GM21515 (cell line): ENCODE measurements around the gene CC2D2A.
"Not testable (repeated sequence)": the region's sequence is repeated elsewhere in the genome, so short reads cannot be mapped to it uniquely, and the experiment has no call there.

Source experiments
- ATAC-seq: cut with Tn5 transposase; IDR thresholded peaks from one replicate; pipeline ENCODE4 v1.9.1; 2021; ENCODE audit not compliant: unreplicated experiment

Gene CC2D2A

DNA sequence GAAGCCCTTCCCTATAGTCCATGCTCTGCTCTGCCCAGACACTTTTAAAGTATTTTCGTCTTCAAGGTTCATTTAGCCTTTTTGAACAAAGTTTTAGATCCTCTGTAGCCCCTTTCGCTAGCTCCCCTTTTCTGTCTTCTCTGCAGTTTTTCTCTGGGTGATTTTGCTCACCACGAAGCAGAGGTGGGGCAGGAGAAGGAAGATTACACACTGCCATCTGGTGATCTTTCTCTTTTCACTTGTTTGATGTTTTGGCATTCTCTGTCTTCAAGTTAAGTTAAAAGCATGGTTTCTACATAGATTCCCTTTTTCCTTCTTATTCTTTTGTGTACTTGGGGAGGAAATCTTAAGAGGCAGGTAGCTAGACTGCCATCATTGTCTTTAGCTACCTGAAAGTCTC, 43.9 kb downstream of the CC2D2A start:
- ATAC-seq: no peak

DNA sequence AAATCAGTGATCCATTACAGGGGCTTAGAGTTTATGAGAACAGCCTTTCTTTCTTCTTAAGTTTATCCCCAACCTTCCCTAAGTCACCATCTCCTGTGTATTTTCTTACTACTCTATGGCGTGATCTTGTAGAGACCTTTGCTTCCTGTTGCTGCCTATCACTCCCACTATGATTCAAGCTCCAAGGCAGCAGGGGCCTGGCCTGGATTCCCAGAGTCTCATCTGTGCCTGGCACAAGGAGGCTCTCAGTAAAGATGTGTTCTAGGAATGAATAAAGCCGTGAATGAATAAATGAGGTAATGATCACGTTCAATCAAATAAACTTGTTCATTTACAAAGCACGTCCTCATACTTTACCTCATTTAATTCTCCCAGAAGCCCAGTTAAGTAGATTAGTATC, 45.4 kb downstream of the CC2D2A start:
- ATAC-seq: no peak

DNA sequence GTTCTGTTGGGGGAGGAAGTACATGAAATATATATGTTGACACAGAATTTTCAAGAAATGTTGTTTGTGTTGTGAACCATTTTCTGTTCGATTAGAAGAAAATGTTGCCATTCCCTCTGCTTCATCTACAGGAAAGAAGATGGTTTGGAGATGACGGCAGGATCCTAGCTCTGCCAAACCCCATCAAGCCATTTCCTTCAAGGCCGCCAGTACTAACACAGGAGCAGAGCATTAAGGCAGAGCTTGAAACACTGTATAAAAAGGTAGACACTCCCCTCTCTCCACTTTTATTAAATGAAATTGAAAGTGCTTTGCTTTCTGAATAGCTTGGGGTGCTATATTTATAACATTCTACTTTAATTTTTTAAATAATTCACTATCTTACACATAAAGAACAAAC, 46.8 kb downstream of the CC2D2A start:
- no peak for ATAC-seq

DNA sequence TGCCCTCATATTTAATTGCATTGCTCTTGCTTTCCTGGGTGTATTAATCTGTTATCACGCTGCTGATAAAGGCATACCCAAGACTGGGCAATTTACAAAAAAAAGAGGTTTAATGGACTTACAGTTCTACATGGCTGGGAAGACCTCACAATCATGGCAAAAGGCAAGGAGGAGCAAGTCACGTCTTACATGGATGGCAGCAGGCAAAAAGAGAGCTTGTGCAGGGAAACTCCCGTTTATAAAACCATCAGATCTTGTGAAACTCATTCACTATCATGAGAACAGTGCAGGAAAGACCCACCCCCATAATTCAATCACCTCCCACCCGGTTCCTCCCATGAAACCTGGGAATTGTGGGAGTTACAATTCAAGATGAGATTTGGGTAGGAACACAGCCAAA, 48.0 kb downstream of the CC2D2A start:
- ATAC-seq: not testable (repeated sequence)

DNA sequence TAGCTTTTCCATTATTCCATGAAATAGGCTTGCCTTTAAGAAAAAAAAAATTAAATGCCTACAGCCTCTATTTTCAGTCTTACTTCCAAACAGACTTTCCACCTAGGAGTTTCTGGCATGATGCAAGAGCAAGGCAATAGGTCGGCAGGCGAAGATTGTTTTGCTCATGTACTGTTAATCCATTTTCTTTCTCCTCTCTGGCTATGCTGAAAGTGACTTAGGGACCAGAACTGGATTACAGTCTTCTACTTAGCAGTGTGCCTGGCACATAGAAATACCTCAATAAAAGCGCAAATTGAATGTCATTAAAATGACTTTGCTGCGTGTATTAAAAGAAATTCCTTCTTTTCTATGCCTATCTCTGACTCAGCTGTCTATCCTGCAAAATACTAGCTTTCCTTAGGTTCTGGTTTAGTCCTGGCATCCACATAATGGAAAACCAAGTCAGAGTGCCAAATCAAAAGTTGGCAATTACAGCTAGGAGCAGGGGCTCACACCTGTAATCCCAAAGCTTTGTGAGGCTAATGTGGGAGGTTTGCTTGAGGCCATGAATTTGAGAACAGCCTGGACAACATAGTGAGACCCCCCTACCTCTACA, 51.9 kb downstream of the CC2D2A start:
- no peak for ATAC-seq

DNA sequence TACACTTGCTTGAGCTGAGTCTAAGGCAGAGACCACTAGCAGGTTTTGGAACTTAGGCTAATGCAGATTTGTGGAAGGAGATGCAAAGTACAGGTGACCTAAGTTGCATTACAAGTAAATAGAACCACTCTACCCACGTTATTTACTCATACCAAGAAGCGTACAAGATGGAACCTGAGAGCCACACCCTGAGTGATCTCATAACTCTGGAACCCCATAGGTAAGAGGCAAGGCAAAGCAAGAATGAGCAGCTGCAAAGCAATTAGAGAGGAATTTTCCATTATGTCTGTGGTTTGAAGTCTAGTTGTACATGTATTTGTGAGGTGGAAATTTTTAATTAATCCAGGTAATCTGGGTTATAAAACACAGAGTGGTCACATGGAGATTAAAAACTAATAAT, 55.4 kb downstream of the CC2D2A start:
- ATAC-seq: no peak

DNA sequence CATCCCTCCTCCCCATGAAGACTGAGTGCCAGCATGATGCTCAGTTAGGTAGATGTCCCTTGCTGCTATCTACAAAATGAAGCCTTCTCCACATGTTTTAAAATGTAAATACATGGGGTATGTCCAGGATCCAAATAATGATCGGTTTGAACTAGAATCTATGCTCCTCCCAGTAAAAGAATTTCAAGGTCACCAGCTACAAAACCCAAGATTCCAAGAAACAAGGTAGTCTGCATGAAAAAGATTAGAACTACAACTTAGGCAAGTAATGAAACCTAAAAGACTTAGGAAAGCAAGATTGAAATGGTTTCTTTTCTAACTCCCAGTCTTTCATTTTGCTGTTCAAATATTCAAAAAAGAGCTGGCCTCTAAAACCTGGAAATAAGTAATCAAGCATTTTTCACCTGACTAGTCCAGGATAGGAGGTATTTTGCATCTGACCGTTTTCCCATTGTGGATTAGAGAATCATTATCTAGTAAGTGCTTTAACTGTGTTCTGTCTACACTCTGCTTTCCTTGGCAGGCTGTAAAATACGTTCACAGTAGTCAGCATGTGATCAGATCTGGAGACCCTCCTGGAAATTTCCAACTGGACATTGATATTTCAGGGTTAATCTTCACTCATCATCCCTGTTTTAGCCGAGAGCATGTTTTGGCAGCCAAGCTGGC, 57.4 kb downstream of the CC2D2A start:
- no peak for ATAC-seq

DNA sequence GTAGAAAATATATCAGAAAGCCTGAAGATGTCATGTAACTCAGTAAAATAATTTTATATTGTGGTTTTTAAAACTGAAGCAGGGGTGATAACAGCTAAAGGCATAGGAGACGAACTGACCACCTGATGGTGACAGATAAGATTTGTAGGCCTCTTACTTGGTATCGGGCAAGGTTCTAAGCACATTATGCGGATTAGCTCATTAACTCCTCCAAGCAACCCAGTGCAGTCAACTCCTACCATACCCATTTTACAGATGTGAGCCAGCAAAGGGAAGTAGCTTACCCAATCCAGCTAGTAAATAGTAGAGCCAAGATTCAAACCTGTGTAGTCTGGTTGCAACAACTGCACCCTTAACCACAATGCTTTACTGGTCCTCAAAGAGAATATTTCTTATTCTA, 62.1 kb downstream of the CC2D2A start:
- no peak for ATAC-seq

DNA sequence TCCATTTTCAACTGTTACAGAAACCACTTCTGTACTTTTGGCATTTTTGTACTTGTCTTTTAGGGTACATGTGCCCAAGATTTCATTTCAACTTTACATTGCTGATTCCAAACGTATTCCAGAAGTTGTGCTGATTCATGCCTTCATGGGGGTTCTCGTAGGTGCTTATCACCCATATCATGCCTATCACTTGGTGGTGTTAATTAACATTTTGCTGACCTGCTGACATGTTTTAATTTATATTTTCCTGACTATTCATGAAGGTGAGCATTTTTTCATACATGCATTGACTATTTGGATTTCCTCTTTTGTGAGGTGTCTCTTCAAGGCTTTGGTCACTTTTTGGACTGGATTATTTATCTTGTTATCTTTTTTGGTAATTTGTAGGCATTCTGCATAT, 64.1 kb downstream of the CC2D2A start:
- no peak for ATAC-seq

DNA sequence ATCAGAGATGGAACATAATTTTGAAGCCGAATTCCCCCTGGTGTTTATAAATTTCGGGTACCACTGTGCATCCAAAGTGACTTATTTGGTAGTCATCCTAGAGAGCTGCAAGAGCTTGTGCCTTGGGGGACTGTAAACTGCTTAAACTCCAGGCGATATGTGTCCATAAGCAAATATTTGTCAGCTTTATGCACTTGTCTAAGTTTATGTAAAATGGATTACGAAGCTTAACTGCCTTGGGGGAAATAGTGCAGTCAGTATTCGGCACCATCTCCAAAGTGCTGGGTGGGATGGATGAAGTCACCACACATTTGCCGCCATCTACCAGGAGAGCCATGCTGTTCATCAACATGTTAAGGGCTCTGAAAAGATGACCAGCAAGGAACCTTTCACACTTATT, 65.9 kb downstream of the CC2D2A start:
- ATAC-seq: no peak

DNA sequence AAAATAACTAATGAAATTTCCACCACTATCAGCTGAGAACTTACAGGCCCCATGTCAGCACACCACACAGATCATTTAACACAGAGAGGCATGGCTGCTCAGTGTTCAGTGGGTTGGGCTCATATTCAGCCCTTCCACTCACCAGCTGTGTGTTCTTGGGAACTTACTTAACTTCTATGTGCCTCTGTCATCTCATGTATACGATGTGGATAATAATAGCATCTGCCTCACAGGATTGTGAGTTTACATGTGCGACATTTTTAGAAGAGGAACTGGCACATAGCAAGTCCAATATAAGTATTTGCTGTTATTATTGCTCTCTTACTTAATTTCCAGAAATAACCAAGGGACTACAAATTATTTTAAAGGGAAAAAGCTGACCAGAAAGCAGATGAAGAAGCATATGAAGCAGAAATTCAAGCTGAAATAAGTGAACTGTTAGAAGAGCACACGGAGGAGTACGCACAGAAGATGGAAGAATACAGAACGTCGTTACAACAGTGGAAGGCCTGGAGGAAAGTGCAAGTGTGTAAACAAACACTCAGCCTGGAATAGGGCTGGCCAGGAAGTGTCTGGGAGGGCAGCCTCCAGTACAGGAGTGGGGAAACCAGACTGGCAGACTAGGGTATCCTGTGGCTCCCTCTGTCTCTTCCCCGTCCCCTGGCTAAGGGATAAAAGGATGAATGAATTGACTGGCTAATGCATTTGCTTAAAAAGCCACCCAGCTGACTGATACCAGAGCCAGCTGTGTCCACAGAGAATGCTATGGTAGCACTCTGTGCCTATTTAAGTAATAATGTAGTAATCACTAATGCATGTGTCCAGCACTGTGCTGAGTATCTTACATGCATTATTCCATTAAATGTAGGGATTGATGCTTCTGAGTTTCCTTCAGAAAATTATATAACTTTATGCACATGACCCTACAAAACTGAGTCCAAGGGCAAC, 67.1 kb downstream of the CC2D2A start:
- no peak for ATAC-seq

DNA sequence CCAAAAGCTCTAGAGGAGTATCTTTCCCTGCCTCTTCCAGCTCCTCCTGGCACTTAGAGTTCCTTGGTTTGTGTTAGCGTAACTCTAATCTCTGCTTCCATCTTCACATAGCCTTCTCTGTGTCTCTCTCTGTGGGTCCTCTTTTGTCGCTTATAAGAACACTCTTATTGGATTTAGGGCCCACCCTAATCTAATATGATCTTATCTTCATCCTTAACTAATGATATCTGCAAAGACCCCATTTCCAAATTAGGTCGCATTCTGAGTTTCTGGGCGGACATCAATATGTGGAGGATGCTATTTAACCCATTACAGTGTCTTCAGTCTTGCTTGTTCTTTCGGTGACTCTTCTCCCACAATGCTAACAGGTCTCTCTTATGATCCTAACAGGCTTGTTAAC, 72.3 kb downstream of the CC2D2A start:
- no peak for ATAC-seq

DNA sequence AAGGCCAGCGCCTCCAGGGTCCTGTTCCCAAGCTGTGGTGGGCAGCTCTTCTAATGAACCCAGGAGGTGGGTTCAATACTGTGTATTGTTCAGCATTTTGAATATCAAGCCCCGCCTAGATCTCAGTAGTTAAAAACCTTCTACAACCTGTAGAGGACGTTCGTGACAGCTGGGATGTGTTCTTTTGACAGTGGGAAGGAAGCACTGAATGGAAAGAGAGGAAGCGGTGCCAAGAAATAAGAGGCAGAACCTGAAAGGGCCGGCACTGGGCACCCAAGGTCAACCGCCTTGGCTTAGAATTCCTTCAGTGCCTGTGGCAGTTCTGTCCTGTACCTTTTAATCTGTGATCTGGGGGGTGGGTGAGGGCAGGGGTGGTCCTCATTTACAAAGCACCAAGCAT, 73.1 kb downstream of the CC2D2A start:
- no peak for ATAC-seq

DNA sequence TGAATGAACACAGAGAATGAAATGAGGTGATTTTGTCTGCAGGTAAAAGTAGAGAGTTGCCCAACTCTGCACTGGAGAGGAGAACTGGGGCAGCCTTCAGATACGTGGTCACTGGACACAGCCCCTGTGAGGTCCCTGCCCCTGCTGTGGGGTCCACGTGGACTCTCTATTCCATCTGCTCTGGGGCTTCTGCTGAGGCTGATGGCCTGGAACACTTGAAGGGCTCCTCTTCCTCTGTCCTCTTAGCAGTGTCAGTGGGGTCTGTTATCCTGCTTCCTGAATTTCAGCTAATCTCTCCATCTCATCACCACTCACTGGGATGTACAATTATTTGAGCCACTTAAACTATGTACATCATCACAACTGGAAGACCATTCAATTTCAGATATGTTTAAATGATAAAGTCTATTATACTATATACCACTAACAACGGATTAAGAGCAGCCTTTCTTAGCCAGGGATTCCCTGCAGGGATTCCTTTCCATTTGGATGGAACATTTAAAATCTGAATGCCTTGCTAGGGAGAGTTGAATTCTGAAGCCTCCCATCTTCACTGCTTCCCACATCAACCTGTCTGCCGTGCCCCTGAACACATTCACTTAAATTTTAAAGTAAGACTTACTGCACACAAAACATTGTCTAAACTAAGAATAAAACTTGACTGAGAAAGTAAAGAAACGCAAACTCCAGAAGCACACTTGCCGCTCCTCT, 74.0 kb downstream of the CC2D2A start:
- ATAC-seq: no peak

DNA sequence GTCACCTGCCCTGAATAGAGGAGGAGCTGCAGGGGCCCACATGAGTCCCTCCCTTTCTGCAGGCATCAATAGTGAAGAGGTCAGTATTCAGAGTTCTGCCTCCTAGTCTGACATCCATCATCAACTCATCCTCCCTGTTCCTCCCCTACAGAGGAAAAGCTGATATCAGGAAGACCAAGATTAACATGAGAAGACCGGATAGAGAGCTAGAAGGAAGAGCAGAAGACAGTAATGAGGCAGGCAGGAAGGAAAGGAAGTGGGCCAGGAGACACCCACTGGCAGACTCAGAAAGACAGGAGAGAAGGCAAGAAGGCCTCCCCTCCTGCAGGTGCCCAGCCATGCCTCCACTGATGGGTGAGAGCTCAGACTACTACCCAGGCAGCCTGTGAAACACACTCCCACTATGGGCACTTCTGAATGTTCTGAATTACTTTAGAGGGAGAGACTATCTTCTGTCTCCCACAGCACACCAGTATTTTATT, 74.6 kb downstream of the CC2D2A start:
- no peak for ATAC-seq

DNA sequence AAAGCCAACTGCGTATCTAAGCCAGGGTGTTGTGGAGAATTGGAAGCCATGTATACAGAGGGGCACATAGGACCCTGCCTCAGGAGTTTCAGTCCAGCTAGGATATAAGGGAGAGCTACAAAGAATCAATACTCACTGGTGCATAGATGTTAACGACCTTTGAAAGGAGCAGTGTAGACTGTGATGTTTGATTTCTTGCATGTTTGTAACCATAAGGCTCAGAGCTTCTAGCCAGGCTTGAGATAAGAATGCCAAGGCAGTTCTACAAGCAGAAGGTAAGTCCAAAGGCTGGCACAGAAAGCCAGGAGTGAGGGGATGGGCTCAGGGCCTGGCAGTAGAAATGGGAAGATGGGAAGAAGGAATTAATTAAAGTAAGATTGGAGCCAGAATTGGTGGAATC, 75.7 kb downstream of the CC2D2A start:
- no peak for ATAC-seq

DNA sequence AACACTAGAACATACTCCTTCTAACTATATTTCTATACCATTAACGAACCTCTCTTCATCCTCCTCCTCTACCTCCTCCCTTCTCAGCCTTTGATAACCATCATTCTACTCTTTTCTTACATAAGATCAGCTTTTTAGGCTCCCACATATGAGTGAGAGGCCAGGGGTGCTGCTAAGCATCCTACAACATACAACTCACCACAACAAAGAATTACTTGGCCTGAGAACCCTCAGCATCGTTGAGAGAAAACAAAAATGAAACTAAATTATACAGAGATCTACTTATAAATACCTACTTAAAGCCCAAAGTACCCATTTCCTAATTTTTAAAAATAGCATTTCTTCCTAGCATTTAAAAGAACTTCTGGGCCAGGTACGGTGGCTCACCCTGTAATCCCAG, 77.7 kb downstream of the CC2D2A start:
- ATAC-seq: no peak

DNA sequence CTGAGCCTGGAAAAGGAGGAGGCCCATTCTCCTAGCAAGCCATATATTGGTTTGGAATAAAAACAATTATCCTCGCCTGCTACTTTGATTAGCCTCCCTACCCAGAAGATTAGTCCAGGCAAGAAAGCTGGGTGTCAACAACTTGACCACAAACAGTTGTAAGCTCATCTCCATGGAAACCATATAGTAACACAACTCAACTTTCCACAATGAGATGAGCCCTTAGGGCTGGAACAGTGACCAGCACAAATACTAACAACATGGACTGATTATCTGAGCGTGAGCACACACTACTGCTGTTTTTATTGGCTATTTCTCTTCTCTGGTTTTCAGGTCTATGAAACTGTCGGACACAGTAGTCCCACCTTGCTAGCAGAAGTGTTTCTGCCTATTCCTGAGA, 80.8 kb downstream of the CC2D2A start:
- ATAC-seq: no peak

DNA sequence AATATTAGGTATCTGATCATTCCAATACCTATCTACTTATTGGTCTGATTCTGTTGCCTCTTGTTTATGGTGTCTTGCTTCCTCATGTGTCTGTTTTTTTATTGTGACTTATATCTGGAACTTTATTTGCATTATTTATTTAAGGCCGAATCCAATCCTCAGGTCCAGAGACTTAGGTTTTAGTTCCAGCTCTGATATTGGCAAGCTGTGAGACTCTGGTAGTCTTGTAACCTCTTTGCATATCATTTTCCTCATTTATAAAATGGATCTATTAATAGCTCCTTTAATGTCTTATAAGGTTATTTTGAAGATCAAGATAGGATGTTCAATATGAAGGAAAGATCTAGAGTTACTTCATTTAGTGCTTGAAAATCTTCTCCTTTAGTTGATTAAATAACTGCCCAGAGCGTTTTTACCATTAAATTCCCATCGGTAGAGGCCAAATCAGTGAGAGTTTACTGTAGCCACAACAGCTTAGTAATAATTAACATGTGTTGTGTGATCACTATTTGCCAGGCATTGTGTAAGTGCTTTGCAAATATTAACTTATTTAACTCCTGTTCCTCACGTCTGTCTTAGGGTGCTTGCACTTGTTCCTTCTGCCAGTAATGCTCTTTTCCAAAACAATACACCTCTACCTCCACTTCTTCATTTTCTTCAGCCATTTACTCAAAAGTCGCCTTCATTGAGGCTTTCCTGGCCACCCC, 82.2 kb downstream of the CC2D2A start:
- ATAC-seq: no peak

DNA sequence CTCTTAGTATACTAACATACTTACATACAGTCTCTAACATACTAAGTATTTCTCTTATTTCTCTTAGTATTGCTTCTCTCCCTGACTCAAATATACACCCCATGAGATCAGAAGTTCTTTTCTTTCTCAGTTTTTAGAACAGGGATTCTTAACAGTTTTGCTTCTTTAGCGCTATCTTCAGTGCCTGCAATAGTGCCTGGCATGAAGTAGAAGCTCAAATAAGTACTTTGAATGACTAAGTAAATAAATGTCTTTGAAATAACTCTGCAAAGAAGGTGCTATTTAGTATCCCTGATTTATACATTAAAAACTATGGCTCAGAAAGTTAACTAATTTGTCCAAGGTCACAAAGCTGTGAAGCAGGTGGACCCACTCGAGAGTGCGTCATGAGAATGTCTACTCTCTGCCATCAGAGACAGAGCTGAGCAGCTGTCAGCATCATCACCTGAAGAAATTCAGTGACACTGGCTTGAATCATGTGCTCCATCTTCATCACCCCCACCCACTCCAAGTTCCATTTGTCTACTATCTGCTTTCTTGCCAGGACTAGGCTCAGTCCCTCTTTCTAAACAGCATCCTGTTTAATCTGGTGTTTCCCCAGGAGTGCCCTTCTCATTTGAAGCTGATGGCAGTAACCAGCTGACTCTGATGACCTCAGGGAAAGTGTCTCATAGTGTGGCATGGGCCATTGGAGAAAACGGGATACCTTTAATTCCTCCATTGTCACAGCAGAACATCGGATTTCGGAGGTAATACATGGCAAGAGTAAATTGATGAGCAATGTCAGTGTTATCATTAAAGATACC, 83.1 kb downstream of the CC2D2A start:
- no peak for ATAC-seq
